Activated gamma-delta T cell treated with Interleukin-2 at 50 U/mL for 16 hours (primary cell): ENCODE results near the gene UNC5CL.
A peak's percentile ranks its signal among the peaks of the same experiment; 100 is the strongest.

ENCODE experiments used
- DNase-seq: peaks from one replicate; pipeline ENCODE4 v3.0.0-alpha.2; 2020

The UNC5CL gene, protein sequence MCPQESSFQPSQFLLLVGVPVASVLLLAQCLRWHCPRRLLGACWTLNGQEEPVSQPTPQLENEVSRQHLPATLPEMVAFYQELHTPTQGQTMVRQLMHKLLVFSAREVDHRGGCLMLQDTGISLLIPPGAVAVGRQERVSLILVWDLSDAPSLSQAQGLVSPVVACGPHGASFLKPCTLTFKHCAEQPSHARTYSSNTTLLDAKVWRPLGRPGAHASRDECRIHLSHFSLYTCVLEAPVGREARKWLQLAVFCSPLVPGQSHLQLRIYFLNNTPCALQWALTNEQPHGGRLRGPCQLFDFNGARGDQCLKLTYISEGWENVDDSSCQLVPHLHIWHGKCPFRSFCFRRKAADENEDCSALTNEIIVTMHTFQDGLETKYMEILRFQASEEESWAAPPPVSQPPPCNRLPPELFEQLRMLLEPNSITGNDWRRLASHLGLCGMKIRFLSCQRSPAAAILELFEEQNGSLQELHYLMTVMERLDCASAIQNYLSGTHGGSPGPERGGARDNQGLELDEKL

DNA sequence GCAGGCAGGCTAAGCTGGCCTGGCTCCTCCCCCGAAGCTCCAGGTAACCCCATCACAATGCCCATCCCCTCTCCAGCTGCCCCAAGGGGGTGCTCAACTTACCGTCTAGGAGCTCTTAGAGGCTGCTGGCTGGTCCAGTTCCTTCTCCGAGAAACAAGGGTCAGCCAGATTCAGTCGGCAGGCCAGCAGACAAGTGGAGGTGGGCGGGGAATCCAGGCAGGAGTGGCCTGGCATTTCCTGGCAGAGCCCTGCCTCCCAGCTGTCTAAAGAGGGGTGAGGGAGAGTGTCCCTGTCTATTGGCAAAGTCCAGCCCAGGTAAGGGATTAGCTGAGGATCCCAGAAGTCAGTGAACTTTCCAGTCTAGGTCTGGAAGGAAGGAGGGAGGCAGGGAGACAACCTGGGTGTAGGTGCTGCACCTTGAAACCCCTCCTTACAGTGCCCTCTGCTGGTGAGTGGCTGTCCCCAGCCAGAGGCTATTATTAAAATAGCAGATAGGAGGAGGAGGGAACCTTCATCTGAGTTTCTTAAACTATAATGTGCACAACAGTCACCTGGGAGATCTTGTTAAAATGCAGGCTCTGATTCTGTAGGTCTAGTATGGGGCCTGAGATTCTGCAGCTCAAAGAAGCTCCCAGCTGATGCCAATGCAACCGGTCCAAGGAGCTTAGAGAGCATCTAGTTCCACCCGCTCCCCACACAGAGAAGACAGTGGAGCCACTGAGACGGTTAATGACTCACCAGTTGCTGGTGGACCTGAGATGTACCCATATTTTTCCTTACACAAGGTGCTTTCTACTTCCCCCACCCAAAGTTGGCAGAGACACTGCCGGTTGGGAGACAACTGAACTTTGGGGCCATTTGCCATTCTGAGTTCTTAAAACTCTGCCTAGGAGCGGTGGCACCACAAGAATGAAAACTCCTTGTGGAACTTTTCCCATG lies at the start of gene UNC5CL:
Gene UNC5CL (minus strand): TSS at position 162 of the 939 bp plus-strand sequence. CDS start 4,147 bp downstream, outside the sequence.
- peak; percentile 49 for DNase-seq

DNA sequence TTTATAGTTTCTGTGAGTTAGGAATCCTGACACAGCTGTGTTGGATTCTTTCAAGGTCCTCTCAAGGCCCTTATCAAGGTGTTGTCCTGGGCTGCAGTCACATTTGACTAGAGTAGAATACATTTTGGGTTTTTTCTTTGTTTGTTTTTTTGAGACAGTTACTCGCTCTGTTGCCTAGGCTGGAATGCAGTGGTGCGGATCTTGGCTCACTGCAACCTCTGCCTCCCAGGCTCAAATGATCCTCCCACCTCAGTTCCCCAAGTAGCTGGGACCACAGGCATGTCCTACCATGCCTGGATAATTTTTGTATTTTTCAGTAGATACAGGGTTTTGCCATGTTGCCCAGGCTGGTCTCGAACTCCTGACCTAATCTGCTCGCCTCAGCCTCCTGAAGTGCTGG lies 49.4 kb upstream of the UNC5CL start:
- DNase-seq, result no peak

DNA sequence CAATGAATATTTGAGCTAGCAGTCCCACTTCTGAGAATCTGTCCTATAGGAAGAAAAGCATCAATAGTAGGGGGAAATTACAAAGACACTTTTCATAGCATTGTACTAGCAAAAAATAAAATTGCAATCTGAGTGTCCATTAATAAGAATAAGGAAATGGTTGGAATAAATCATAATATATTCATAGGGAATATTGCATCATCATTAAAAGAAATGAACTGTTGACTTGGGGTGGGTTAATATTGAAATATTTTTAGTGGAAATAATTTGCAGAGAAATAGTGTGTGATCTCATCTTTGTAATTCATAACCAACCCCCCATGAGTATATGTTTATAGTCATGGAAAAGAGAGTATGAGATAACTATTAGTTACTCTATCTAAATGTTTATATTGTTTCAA lies 46.2 kb upstream of the UNC5CL start:
- DNase-seq, result no peak

DNA sequence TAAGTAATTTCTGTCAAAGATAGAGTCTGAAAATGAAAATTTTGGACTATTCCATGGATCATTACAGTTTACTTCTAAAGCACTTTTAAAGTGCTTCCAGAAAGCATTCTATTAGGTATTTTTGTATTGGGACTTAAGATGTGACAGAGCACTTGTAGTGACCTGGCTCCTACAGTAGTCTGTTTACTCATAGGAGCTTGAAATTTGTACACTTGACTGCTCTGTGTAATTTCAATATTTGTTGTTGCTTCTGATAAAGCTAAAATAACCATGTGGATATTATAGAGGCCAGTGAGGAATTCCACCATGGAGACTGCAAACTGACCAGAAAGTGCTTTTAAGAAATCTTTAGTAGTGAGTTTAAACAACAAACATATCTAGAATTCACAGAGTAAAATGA lies 44.1 kb upstream of the UNC5CL start:
- DNase-seq, result no peak

DNA sequence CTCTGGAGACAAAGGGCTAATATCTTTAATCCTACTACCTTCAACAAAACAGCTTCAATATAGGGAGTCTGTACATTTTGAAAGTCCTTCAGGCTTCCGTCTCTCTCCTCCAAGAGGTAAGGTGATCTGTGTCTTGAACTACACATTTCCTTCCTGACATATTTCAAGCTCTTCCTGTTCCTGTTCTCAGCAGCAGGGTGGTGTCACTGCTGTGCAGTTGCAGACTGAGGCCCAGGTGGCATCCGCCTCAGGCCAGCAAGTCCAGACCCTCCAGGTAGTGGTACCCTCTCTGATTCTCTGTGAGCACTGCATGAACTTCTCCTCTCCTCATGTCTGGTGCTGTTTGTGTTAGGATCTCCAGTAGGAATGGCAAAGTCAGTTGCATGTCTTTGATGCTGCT lies 41.6 kb upstream of the UNC5CL start:
- DNase-seq, result peak; percentile 18

DNA sequence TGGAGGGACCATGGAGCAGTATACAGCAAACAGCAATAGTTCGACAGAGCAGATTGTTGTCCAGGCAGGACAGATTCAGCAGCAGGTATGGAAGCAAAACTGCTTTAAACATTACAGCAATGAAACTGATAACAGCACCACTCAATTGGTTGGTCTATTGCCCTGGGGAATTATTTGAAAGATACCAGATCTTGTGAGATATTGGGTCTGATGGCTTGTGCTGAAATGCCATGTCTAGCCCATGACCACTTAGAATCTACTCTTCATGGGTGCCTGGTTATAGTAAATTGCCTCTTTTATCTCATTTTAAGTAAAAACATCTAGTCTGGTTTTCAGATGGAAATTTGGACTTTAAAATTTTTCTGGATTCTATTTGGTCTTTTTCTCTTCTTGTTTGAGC lies 40.1 kb upstream of the UNC5CL start:
- no peak for DNase-seq

DNA sequence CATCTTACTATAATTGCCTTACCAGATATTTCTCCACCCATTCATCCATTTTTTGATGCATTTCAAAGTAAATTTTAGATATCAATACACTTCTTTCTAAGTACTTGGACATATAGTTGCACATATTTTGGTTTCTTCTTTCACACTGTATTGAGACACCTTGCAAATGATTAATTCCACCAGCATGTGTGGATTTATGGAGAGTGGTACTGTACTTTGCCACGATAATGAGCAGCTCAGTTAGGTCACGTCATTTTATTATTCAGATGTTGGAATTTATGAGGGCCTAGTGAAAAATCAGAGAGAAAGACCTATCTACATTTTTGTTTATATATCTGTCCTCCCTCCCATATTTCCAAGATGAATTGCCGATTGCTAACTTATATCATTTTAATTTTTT lies 39.1 kb upstream of the UNC5CL start:
- DNase-seq, result no peak

DNA sequence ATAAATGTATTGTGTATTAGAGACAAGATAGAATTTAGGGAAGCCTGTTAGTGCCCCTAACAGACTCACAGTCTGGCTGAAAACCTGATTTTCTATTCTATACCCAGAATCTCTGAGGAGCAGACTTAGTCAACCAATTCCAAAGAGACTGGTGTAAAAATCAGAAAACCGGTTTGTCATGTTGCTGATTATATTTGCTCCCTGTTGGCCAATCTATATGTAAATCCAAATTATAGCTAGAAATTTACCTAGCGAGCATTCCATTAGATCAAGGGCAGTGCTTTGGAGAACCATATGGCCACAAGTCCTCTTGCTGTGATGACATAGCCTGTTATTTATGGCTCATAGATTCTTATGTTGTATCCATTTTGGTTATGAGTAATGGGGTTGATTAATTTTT lies 38.5 kb upstream of the UNC5CL start:
- DNase-seq, result no peak

DNA sequence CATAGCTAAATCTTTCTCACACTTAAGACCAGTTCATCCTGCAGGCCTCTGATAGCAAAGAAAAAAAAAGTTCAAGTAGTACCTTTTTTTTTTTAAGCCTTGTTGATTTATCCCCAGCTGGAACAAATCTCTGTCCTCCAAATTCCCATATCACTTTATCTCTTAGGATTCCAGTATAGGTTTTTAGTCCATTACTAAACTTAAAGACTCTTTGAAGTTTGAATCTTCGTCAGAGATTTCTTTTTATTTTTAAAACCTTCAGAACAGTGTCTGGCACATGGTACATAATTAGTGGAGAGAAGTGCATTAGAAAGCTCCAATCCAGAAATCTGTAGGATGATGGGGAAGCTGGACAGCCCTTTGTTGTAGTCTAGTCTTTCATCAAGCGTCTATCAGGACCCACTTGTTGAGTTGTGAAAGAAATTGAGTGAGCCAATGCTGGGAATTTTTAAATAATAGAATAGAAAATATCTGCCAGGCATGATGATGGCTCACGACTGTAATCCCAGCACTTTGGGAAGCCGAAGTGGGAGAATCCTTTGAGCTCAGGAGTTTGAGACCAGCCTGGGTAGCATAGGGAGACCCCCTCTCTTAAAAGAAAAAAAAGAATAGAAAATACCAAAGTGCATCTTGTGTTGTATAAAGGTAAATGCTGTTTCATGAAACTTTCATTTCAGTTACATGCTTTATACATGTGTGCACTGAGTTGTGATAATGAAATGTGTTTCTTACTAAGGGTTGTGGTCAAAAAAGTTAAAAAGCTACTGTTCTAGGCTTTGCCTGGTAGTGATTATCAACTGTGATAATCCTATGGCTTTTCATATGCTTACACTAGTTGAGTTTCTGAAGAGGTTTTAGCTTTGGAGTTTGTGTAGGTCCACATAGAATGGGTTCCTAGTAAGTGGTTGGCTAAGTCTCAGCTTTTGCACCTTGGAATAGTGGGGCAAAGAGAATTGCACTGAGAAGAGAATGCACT lies 36.9 kb upstream of the UNC5CL start:
- no peak for DNase-seq

DNA sequence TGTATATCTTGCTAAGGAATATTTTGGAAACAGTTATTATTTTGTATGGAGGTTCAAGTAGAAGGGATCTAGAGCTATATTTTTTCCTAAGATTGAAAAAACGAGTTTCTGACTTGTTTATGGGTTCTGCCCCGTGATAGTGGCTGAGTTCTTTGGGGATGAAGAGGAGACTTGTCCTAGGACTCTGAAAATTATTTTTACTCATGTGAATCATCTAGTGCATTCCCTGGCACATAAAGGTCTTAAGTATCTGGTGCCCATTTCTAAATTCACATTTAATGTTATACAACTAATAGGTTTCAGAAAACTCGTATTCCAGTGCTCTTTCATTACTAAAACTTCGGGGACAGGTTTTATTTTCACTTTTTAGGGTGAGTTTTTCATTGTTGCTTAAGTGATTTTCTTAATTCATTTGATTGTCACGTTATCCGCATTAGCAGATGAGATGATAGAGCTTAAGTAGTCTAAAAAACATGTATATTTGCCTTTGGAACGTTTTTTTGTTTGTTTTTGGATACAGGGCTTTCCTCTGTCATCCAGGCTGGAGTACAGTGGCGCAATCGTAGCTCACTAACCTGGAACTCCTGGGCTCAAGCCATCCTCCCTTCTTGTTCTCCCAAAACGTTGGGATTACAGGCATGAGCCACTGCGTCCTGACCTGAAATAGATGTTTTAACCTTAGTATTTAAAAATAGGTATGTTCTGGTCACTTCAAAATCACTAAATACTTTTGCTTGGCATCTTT lies 35.8 kb upstream of the UNC5CL start:
- DNase-seq, result no peak

DNA sequence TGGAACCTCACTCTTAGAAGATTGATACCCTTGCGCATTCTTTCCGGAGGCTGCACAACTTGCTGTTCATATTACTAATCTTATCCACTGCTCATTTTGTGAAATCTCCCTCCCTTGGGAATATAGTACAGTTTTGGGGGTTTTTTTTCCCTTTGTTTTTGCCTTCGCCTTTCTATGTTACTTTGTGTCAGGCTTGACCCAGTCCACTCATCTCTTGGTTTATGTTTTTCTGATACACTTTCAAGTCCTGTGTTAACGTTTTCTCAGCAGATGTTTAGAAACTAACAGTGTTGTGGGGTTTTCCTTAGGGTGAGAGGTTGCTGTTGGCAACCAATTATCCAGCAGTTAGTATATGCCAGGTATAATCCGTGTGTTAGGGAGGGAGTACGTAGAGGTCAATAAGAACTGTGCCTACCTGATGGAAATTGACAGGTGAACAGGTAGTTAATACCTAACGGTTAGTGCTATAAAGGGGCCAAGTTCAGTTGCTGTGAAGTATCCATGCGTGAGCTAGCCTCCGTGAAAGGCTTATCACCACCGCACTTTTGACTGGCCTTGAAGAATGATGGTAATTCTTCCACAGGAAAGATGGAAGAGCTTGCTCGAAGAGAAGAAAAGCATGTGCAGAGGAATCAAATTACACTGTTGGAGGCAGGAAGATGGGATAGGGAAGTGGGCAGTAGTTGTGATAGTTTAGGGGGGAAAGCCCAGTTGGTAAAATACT lies 35.1 kb upstream of the UNC5CL start:
- no peak for DNase-seq

DNA sequence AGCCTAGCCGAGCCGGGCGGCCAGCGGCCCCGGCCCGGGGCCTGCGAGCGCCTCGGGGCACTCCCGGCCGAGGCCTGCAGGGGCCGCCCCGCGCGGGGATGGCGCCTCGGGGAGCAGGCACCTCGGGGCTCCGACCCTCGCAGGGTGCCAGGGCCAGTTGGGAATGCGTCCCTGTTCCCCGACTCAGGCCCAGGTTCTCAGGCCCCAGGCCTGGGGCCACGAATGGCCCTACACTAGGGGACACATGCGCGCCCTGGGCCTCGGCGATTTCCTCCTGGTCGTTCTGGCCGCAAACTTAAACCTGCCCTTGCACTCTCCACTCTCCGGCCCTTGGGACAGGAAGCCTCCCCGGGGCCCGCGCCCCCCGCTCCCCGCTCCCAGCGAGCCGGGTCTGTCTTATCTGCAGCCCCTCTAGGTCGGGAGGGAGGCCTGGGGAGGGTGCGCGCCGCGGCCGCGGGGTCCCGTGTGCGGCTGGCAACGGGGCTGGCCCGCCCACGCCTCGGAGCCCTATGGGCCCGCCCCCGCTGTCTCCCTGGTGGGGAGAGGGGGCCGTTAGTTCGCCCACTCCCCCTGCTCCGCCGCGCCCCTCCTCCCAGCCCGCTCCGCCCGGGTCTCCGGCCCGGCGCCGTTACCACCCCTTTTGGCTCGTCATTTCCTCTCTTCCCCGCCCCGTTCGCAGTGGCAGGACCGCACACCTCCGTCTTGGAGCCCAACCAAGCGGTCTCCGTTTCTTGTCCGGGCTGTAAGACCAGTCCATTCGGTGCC lies 34.4 kb upstream of the UNC5CL start:
- DNase-seq, result peak; percentile 74

DNA sequence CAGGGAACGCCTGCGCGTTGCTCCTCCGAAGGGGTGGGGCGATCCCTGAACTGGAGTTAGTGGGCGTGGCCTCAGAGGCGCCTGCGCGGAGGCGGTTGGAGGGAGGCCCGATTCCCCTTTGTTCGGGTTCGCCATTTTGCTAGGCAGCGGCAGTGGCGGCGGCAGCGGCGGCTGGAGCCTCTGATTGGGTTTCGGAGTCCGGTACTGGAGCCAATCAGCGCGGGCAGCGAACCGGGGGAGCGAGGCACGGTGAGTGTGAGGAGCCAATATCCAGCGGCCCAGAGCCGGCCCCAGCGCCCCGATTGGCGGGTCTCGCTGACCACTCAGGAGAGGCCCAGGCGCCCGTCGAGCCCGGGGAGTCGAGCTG lies 33.8 kb upstream of the UNC5CL start, which contains the start of gene NFYA:
Gene NFYA (plus strand): TSS at position 139 of the 367 bp plus-strand sequence. CDS start 6,116 bp downstream, outside the sequence.
- peak; percentile 100 for DNase-seq

DNA sequence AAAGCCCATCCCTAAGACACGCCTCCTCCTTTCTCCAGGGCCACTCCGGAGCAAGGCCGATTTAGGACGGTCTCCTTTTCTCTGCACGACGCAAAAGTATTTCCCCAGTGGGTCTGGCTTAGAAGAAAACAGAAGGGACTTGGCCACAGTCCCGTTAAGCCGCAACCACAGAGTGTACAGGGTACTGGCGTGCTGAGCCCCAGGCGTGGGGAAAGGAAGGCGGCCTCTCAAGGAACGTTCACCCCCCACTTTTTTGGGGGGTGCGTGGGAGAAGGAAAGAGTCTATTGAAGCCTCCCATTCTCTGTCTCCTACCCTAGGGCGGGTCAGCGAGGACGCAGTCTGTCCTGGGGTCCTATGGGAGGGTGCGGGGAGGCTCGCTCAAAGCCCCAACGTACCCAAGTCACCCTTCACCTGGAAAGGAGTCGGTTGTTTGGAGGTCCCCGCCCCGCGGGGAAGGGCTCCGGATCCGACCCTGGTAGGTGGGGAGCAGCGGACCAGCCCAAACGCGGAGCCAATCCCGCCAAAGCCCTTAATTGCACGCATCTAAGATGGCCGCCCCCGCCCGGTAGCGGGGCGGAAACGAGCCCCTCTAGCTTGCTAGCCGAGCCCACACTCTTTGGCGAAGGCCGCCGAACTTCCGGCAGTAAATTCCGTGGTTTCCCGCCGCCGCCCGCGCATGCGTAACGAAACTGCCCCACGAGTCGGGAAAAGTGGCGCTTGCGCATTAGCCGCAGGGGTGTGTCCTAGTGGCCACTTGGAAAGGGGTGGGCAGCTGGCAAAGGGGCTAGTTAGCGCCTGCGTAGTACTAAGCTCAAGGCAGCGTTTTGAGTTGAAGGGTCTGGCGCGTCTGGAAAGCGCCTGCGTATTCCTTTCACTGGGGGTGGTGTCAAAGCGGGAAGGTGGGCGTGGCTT lies 33.2 kb upstream of the UNC5CL start, which contains the start of gene OARD1:
Gene OARD1 (minus strand): TSS at position 434 of the 913 bp plus-strand sequence. CDS start 722 bp downstream, outside the sequence.
- DNase-seq, result peak; percentile 99

DNA sequence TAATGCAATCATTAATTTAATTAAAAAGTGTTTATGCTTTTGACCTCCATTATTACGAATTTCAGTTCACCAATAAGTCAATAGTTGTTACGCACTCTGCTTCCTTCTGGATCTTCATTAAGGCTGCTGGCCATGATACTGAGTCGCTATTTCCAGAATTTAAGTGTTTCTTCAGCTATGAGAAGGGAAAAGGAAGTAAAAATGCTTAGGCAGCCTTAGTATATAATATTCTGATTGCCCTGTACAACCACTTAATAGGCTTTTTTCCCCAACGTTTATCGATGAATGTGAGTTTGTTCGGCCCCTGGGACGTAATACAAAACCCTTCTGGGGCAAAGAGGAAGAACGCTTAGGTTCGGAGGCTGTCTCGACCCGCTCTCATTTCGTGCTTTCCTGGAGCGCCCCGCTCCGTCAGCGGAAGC lies 32.5 kb upstream of the UNC5CL start:
- no peak for DNase-seq

DNA sequence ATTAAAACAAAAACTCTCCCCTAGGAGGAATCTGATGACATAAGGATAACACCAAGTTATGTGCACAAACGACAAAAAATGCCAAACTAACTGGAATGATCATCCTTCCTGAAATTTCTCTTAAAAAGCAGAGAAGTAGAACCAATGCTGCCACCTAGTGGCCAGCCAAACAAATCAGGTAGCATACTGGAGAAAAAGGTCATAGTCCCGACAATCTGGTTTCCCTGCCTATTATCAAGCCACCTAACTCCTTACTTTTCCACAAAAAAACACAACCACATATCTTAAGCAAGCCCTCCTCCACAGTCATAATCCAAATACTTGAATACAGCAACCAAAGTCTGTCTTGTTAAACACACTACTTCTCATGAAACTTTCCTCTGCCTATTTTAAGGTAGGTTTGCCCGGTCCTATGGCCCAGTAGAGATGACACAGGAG lies 27.9 kb upstream of the UNC5CL start:
- peak; percentile 64 for DNase-seq

DNA sequence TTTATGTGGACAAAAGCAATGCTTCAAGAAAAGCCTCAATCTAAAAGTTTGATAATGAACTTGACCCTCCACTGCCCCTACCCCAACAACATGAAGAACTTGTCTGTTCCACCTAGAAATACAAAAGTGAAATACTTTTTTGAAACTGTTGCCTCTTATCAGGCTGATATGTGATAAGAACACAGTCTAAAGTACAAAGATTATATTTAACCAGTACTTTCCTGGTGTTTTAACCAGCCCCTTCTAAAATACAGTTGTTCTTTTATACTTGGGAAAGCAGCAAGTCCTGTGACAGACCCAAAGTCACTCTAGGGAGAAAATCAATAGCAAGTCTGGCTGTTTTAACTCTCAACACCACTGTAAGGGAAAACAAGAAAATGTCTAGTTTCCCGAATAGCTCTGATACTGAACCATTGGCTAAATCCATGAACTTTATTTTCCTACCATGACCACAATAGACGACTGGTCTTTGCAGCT lies 26.6 kb upstream of the UNC5CL start:
- DNase-seq, result no peak

DNA sequence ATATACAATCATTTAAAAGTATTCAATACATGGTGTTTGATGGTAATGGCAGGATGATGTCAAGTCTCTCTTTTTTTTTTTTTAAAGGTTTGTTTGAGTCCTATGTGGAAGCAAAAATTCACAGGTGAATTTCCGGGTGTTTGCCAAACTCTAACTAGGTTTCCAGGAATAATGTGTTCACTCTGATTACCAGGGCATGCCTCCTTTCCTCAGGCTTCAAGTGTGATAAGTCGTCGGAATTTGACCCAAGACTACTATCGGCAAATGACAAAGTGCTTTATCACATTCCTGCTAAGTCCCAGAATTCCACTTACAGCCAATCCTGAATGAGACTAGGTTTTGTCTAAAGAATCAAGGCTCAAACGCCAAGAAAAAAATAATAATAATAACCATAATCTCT lies 25.8 kb upstream of the UNC5CL start:
- no peak for DNase-seq

DNA sequence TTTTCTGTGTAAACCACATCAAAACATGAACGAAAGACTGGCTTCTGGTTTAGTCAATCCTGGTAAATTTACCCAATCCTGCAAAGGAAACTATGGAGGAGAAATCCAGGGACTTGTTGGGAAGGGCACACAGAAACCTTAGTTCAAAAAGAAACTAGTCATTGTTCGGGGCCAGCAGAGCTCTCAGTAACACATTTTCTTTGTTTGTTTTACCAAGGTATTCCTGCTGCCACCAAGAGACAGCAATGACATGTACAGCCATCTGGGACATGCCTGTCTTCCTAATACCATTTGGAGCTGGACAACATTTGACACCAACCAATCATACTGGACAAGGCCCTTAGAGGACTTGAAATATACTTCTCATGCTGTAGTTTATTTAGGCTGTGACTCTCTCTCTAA lies 24.9 kb upstream of the UNC5CL start:
- DNase-seq, result no peak
